Fibroblast of skin of scalp (primary cell): ENCODE results near the gene TFAP2E.
"Not testable (repeated sequence)": the region's sequence is repeated elsewhere in the genome, so short reads cannot be mapped to it uniquely, and the experiment has no call there.

Source experiments
- DNase-seq: peaks from one replicate; pipeline ENCODE4 v3.0.0-alpha.2; 2013

The TFAP2E gene

GRCh38 chr1:35574655-35575415, 1.7 kb downstream of the TFAP2E start:
- DNase-seq = no peak

- DNase-seq = no peak
Measured at GRCh38 chr1:35575416-35575958, 2.4 kb downstream of the TFAP2E start.

- DNase-seq = peak; percentile 21
Measured at GRCh38 chr1:35576061-35576765, 3.1 kb downstream of the TFAP2E start.

- DNase-seq = not testable (repeated sequence)
Measured at GRCh38 chr1:35576766-35577070, 3.6 kb downstream of the TFAP2E start.

GRCh38 chr1:35577071-35577998, 4.2 kb downstream of the TFAP2E start:
- DNase-seq = peak; percentile 19

DNA sequence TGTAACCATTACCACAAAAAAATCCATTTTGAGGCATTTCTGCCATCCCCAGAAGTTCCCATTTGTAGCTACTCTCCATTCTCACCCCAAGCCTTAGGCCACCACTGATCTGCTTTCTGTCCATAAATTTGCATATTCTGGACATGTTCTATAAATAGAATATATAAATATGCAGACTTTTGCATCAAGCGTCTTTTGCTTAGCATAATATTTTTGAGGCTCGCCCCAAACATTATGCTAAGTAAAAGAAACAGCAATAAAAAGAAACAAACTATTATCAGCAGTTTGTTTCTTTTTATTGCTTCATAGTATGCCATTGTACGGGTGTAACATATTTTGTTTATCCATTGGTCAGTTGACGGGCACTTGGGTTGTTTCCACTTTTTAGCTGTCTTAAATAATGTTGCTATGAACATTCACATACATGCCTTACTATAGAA, 7.9 kb downstream of the TFAP2E start:
- no peak for DNase-seq

- not testable (repeated sequence) for DNase-seq
Measured at GRCh38 chr1:35581621-35582020, 8.5 kb downstream of the TFAP2E start.

- no peak for DNase-seq
Measured at GRCh38 chr1:35585281-35585680, 12.2 kb downstream of the TFAP2E start.

- DNase-seq = not testable (repeated sequence)
Measured at GRCh38 chr1:35585805-35586204, 12.7 kb downstream of the TFAP2E start.

DNA sequence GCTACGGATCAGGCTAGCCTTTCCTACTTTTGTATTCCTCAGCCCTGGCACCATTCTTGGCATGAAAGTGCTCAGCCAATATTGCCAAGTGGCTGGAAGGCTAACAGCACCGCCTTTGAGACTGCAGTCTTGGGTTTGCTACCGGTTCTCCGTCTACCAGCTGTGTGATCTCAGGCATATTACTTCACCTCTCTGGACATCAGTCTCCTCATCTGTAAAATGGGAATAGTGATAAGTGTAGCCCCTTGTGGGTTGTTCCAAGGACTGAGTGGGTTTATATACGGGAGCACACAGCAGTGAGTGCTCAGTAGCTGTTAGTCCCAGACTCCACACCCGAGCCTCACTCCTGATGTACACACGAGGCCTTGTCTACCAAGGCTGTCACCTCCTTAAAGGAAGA, 13.7 kb downstream of the TFAP2E start:
- no peak for DNase-seq

- DNase-seq = no peak
Measured at GRCh38 chr1:35587736-35588135, 14.6 kb downstream of the TFAP2E start.

- DNase-seq = no peak
Measured at GRCh38 chr1:35588197-35588910, 15.2 kb downstream of the TFAP2E start.

- DNase-seq = no peak
Measured at GRCh38 chr1:35589516-35590427, 16.7 kb downstream of the TFAP2E start.

DNA sequence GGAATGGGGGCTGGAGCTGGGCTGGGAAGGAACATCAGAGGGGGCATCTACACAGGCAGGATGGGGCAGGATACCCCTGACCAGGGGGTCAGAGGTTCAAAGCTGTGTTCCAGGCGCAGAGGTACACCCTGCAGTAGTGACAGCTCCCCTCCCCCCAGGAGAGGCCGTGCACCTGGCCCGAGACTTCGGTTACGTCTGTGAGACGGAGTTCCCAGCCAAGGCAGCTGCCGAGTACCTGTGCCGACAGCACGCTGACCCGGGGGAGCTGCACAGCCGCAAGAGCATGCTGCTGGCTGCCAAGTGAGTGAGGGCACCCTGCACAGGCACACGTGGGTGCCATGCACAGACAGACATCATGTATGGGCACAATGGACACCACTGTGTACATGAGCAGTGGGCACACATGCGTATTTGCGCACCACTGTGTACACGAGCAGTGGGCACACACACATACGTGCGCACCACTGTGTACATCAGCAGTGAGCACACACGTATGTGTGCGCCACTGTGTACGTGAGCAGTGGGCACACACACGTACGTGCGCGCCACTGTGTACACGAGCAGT, 17.4 kb downstream of the TFAP2E start:
- no peak for DNase-seq

DNA sequence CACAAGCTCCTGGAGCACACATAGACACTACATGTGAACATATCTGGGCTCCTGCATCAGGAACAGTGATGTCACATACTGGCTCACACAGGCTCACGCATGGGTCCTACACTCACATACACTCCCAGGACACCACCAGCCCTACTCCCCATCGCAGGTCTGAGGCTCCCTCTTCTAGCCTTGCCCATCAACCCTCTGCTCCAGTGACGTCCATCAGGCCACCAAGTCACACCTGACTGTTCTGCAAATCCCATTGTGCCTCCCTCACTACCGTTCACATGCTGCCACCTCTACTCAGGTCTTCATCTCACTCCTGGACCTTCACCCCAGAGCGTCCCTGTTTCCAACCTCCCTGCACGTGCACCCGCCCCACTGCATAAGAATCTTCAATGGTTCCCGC, 18.1 kb downstream of the TFAP2E start:
- DNase-seq = no peak

DNA sequence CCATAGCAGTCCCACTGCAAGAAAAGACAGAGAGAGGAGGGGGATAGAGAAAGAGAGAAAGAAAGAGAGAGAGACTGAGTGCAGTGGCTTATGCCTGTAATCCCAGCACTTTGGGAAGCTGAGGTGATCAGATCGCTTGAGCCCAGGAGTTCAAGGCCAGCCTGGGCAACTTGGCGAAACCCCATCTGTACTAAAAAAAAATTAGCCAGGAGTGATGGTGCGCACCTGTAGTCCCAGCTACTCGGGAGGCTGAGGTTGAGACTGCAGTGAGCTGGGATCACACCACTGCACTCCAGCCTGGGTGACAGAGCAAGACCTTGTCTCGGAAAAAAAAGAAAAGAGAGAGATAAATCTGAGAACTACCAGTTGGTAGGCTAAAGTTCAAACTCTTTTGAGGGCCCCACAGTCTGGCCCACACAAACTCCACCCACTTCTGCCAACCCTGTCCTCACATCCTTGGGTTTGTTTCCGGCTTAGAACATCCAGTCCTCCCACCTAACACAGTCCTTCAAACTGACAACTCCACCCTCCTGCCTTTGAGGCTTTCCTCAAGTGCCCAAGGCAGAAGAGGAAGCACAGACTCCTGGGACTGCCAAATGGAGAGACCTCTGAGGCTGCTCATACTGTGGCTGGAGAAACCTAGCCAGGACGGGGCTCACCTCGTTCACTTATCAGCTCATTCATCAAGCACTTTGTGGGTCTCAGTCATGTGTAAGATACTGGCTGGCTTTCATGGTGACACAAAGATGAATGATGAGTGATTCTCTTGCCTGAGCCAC, 20.1 kb downstream of the TFAP2E start:
- DNase-seq = no peak

DNA sequence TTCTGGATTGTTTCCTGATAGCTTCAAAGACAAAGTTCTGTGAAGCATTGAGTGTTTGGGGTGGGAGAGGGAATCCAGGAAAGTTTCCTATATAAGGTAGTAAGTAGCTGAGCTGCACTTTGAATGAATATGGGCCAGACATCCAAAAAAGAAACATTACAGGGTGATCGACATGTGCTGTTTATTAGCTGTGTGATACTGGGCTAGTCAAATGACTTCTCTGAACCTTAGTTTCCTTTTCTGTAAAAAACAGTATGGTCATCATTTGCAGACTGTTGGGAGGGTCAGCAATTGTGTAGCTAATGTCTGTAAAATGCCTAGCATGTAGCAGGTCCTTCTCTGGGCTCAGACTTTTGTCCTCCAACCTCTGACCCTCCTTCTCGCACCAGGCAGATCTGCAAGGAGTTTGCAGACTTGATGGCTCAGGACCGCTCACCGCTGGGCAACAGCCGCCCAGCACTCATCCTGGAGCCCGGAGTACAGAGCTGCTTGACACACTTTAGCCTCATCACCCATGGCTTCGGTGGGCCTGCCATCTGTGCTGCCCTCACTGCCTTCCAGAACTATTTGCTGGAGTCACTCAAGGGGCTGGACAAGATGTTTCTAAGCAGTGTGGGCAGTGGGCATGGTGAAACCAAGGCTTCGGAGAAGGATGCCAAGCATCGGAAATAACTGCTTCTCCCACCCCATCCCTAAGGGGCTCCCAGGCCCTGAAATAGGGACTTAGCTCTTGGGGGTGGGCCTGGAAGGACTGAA, 21.1 kb downstream of the TFAP2E start:
- DNase-seq = no peak

DNA sequence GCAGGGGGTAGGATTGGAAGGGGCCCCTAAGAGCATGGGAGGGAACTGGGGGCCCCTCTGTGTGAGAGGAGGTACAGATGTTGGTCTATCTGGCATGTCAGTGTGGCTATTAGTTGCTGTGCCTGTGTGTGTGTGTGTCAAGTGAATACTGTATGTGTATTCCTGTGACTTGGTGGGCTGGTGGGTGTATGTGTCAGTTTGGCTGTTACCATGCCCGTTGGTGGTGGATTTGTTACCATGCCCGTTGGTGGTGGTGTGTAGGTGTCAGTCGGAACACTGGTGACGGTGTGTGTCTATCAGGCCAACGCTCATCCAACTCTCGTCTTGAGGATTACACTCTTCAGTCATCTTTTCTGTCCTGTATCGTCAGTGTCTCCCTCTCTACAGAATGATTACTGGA, 22.6 kb downstream of the TFAP2E start:
- no peak for DNase-seq

GRCh38 chr1:35597870-35598269, 24.8 kb downstream of the TFAP2E start:
- no peak for DNase-seq
